Measurements from ENCODE around the gene PPFIA3. TPM values are rescaled to one million over a fixed set of nuclear protein-coding genes. Genes with fewer than 3 reads are reported as not detected.

Gene PPFIA3
- total and polyA plus RNA-seq, 10 donors: 3.6 to 17.2 (median 6.3) TPM

- DNase-seq: peak; percentile 78
- no peaks in the 10 kb centered on the region for H3K27me3 ChIP-seq (replicated peaks in 1 of 7)
- no peak for TF ChIP-seq POLR2AphosphoS5 (IDR thresholded peaks at IDR 0.05)
- no peak for TF ChIP-seq POLR2A (IDR thresholded peaks at IDR 0.05)
- TF ChIP-seq, protein P1, sequence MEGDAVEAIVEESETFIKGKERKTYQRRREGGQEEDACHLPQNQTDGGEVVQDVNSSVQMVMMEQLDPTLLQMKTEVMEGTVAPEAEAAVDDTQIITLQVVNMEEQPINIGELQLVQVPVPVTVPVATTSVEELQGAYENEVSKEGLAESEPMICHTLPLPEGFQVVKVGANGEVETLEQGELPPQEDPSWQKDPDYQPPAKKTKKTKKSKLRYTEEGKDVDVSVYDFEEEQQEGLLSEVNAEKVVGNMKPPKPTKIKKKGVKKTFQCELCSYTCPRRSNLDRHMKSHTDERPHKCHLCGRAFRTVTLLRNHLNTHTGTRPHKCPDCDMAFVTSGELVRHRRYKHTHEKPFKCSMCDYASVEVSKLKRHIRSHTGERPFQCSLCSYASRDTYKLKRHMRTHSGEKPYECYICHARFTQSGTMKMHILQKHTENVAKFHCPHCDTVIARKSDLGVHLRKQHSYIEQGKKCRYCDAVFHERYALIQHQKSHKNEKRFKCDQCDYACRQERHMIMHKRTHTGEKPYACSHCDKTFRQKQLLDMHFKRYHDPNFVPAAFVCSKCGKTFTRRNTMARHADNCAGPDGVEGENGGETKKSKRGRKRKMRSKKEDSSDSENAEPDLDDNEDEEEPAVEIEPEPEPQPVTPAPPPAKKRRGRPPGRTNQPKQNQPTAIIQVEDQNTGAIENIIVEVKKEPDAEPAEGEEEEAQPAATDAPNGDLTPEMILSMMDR (IDR thresholded peaks at IDR 0.05 in 8 of 11, conservative IDR thresholded peaks at IDR 0.05 in 3 of 11): no peak
- peaks cover 21 to 48% (median 41%) of the 10 kb centered on the region in 6 donors for H3K4me1 ChIP-seq
- peak overlapping the region; percentile 75 to 99 (median 95) for H3K4me3 ChIP-seq
- peaks cover 0 to 32% (median 20%) of the 10 kb centered on the region in 6 donors for H3K36me3 ChIP-seq
- no peaks in the 10 kb centered on the region for H3K9me3 ChIP-seq
- WGBS, 5 donors: 72 to 78% (median 73%) methylated on average over 26 of the region's 26 CpGs
- peak overlapping the region; percentile 86 to 96 (median 92) for H3K27ac ChIP-seq
- intact Hi-C loops (cut with DNase I; ENCODE audit: low total_unique reads): no loop called here
Measured at GRCh38 chr19:49084206-49085019, 34.9 kb upstream of the PPFIA3 start.

DNA sequence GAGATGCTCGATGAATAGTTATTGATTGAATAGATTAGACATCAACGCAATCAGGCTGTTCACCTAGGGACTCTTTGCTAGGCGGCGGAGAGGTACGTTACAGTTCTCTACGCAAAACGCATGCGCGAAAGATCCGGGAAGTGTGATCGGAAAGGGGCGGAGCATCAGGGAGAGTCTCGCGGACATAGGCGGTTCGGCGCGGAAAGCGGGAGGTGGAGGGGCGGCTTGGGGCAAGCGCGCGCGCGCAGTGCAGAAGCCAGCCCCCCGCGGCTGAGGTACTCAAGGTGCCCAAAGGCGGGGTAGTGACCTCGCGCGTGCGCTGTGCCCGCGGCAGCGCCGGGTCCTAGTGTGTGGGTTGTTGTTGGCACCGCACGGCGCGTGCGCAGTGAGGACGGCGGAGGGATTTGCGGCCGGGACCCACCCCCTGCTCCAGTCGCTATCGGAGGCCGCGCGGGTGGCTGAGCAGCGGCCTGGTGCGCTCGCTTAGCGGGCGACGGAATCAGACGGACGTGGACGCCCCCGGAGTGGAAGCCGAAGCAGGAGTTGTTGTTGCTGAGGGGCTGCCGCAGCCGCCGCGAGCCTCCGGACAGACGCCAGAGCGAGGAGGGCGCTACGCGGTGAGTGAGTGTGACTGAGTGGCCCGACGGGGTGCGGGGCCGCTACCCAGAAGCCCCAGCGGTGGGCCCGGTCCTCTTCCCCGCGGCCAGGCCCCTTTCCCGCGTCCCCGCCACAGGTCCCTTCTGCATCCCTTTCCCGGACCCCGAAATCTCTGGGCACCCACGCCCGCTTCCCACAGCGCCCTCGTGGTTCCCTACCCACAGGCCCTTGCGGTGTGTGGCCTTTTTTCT, 34.1 kb upstream of the PPFIA3 start, which contains the start of gene SNRNP70:
TSS of gene SNRNP70 (plus strand) at position 432 of the 848 bp plus-strand sequence. CDS start 964 bp downstream, outside the sequence.
- peak; percentile 97 to 98 (median 97) for TF ChIP-seq POLR2AphosphoS5 (IDR thresholded peaks at IDR 0.05)
- TF ChIP-seq, protein P1 (IDR thresholded peaks at IDR 0.05 in 8 of 11, conservative IDR thresholded peaks at IDR 0.05 in 3 of 11): peak in 6 of 11 experiments; percentile 3 to 62 (median 32)
- TF ChIP-seq POLR2A (IDR thresholded peaks at IDR 0.05): peak; percentile 54 to 87 (median 72)
- DNase-seq: peak; percentile 100
- H3K27me3 ChIP-seq (replicated peaks in 1 of 7): no peaks in the 10 kb centered on the region
- H3K4me1 ChIP-seq: peaks cover 21 to 52% (median 41%) of the 10 kb centered on the region in 6 donors
- H3K4me3 ChIP-seq: peak within 1 kb of the TSS; percentile 75 to 99 (median 95)
- peaks cover 0 to 40% (median 24%) of the 10 kb centered on the region in 6 donors for H3K36me3 ChIP-seq
- peak within 1 kb of the TSS; percentile 86 to 96 (median 92) for H3K27ac ChIP-seq
- no peaks in the 10 kb centered on the region for H3K9me3 ChIP-seq
- 0 to 1% (median 0%) methylated on average over 69 to 89 of the region's 89 CpGs for WGBS, 5 donors
- intact Hi-C loops (cut with DNase I; ENCODE audit: low total_unique reads): no loop called here

DNA sequence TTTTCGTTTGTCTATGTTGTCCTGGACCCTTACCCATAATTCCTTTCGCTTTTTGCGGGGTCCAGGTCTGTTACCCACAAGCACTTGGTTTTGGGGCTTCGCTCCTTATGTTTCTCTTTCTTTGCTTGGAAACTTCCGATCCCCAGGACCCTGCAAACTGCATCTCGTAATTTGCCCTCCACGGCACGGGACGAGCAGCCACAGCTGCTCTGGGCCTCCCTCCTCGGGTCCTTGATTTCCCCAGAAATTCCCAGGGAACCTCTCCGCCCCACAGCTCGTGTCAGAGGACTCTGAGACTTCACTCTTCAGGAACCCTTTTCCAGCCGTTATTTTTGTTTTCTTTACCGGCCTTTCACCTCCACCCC, 33.5 kb upstream of the PPFIA3 start:
- Histone ChIP-seq H3K27me3 (replicated peaks in 1 of 7) (no peaks in the 10 kb centered on the region), H3K27ac (peak overlapping the region; percentile 86 to 96 (median 92)), H3K4me3 (peak overlapping the region; percentile 75 to 99 (median 95)), H3K36me3 (peaks cover 2 to 46% (median 31%) of the 10 kb centered on the region in 6 donors), H3K9me3 (no peaks in the 10 kb centered on the region), H3K4me1 (peaks cover 21 to 58% (median 41%) of the 10 kb centered on the region in 6 donors)
- intact Hi-C loops (cut with DNase I; ENCODE audit: low total_unique reads): no loop called here
- no peak for DNase-seq
- no peak for TF ChIP-seq POLR2AphosphoS5 (IDR thresholded peaks at IDR 0.05)
- TF ChIP-seq POLR2A (IDR thresholded peaks at IDR 0.05): no peak
- WGBS, 5 donors: 1 to 2% (median 1%) methylated on average over 14 of the region's 14 CpGs

DNA sequence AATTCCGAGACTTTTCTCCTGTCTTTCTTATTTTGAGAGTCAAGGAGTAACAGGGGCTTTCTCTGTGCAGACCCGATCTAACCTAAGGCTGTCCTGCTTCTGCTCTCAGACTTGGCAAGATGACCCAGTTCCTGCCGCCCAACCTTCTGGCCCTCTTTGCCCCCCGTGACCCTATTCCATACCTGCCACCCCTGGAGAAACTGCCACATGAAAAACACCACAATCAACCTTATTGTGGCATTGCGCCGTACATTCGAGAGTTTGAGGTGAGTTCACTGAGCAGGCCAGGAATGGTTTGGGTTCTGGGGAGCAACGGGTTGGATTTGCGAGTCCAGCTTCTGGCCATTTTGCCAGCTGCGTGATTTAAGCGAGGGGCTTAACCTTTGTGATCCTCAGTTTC, 33.0 kb upstream of the PPFIA3 start:
- no peaks in the 10 kb centered on the region for H3K9me3 ChIP-seq
- peak overlapping the region; percentile 75 to 99 (median 95) for H3K4me3 ChIP-seq
- peaks cover 21 to 60% (median 41%) of the 10 kb centered on the region in 6 donors for H3K4me1 ChIP-seq
- peak overlapping the region in 5 of 8 donors; percentile 89 to 96 (median 93) for H3K27ac ChIP-seq
- no peaks in the 10 kb centered on the region for H3K27me3 ChIP-seq (replicated peaks in 1 of 7)
- intact Hi-C loops (cut with DNase I; ENCODE audit: low total_unique reads): no loop called here
- peaks cover 2 to 50% (median 35%) of the 10 kb centered on the region in 6 donors for H3K36me3 ChIP-seq
- 47 to 57% (median 55%) methylated on average over 11 of the region's 11 CpGs for WGBS, 5 donors
- TF ChIP-seq, protein P1 (IDR thresholded peaks at IDR 0.05 in 8 of 11, conservative IDR thresholded peaks at IDR 0.05 in 3 of 11): no peak
- TF ChIP-seq POLR2A (IDR thresholded peaks at IDR 0.05) (no peak), POLR2AphosphoS5 (IDR thresholded peaks at IDR 0.05) (no peak)
- DNase-seq: no peak

All from spleen (tissue), 11 donors.